ENCODE measurements around the gene SDK1.

SDK1 gene

DNA sequence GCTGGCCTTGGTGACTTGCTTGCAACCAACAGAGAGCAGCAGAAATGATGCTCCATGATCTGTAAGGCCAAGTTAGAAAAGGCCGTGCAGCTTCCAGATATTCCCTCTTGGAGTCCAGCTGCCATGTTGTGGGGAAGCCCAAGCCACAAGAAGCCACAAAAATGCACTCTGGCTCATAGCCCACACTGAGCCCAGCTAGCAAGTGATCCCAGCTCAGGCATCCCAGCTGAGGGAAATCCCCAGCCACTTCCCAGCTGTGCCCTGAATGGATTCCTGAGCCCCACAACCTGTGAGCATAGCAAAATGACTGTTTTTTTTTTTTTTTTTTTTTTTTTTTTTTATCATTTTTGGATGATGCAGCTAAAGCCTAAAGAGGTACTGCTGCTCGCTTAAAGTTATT is 11.1 kb upstream of the SDK1 start:
- peak; percentile 89 for DNase-seq (ENCODE audit: low read depth, low spot score)

DNA sequence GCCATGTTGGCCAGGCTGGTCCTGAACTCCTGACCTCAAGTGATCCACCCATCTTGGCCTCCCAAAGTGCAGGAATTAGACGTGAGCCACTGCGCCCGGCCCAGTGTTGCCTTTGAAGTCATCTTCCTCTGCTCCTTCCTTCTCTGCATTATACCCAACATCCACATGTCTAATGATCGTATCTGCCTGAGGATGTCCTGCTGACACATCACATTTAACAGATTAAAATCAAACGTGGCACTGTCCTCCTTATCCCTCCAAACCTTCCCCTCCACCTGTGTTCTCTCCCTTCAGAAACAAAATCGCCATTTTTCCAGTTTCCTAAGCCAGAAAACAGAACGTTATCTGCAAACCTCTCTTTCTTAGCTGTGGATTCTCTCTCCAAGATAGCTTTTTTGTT is 8.4 kb upstream of the SDK1 start:
- no peak for DNase-seq (ENCODE audit: low read depth, low spot score)

DNA sequence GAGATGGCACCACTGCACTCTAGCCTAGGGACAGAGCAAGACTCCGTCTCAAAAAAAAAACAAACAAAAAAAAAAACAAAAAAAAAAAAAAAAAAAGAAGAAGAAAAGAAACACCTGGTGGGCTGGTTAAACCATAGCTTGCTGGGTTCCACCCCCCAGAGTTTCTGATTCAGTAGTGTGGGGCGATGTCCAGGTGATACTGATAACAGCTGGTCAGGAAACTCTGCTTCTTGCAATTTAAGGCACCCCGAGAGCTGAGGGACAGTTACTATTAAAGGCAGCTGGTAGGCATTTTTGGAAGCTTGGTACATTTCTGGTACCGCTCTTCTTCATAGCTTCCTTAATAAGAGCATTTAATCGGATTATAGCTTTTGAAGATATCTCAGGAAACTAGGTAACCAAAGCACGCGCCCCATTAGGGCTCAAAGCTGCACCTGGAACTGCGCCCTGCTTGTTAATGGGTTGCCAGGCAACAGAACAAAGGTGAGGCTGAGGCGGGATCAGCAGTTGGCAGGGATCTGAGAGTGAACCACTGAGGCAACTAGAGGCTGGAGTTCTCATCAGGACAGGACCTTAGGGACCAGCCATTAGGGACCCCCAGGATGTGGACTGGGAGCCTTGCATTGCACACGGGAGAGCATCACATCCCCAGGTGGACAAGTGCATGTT is 6.5 kb upstream of the SDK1 start:
- DNase-seq (ENCODE audit: low read depth, low spot score), result no peak

DNA sequence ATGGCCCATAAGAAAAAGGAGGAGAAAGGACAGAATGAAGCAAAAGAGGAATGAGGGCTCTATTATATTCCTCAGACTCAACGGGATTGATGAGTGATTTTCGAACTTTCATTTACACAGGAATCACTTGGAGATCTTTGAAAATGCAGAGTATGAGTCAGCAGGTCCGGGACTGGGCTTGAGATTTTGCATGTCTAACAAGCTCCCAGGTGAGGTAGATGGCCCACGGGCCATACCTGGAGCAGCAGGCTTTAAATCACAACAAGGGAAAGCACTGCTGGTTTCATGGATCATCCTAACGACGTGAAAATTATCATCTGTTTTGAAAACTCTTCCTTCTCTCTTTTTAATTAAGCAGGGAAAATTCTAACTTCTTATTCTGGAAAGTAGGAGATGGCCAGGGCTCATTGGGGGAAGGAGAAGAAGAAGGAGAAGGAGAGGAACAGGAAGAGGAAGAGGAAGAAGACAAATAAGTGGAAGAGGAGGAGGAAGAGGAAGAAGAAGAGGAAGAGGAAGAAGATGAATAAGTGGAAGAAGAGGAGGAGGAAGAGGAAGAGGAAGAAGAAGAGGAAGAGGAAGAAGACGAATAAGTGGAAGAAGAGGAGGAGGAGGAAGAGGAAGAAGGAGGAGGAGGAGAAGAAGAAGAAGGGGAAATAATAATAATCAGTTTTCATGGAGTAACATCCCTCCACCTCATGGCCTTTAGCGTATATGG is 3.8 kb upstream of the SDK1 start:
- DNase-seq (ENCODE audit: low read depth, low spot score), result no peak

DNA sequence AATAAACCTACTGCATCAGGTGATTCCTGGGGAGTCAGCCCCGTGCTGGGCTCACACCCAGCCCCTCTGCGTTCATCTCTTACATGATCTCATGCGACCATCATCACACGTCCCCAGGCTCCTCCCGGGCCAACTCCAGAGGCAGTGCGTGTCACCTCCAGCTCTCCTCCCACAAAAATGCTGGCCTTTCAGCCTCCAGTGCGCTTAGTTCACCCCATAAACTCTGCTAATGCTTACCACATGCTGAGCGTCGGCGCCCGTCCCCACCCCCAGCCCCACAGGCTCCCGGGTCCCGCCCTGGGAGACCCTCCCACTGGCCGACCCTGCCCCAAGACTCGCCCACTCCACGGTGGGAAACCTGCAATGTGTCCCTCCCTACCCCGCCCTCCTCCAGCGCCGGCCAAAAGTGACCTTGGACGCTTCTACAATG is 816 bp upstream of the SDK1 start:
- DNase-seq (ENCODE audit: low read depth, low spot score), result peak; percentile 52

DNA sequence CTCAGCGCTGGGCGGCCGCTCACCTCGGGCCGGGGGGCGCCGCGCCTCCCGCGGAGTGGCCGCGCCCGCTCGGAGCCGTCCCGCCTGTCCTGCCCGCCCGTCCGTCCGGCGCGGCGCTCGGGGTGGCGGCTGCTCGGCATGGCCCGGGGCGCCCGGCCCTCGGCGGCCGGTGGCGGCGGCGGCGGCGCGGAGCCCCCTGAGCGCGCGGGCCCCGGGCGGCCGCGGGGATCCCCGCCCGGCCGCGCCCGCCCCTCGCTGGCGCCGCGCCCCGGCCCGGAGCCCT is 338 bp downstream of the SDK1 start:
- DNase-seq (ENCODE audit: low read depth, low spot score), result no peak

DNA sequence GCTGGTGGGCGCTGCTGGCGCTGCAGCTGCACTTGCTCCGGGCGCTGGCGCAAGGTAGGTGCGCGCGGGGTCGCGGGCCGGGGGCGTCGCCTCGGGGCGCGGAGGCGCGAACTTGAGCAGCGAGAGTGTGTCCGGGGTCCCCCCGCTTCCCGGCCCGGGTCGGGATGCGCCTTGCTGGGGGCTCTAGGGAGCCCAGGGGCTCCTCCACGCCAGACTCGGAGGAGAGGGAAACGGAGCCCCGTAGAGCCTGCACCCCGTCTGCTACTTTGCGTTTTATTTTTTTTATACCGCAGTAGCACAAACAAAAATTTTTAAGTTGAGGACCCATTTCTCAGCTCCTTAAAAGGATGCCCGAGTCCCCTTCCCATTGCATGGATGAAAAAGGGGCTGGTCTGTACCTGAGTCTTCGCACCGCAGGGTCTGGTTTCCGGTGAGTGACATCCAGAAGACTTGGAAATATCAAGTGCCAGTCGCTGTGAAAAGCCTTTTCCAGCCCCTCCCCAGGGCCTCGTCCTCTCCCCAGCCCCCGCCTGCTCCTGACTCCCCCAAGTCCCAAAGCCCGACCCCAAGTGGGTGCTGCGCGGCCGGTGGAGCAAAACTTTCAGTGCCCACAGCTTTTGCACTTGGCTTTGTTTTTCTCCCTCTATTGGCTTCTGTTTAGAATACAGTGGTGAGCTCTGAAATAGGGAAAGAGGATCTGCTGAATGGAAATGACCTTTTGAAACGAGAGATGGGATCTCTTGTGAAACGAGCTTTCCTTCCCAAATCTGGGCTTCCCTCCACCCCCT is 973 bp downstream of the SDK1 start:
- DNase-seq (ENCODE audit: low read depth, low spot score), result peak; percentile 67

DNA sequence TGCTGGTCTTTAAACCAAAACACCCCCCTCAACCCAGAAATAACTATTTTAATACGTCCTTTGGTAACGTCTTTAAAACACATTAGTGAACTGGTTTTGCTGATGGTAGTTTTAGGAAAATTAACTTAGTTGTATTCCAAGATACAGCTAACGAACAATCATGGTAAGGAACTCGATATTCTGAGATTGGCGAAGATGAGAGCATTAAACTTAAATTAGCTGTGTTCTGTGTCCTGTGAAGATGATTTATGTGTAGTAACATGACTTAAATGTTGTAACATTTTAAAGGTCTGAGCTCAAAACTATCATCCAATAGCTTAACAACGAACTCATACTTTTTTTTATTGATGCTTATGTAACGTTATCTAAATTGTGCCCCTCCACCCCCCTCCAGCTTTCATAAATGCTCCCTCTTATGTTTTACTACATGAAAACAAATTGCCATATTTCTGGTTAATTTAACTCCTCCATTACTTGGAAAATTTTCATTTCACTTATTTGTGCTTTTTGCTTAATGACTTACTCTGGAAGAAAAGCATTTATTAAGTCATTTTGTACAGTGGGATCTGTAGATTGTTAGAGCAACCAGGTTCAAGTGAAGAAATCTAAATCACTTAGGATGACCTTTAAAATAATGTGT is 1.7 kb downstream of the SDK1 start:
- DNase-seq (ENCODE audit: low read depth, low spot score), result no peak

DNA sequence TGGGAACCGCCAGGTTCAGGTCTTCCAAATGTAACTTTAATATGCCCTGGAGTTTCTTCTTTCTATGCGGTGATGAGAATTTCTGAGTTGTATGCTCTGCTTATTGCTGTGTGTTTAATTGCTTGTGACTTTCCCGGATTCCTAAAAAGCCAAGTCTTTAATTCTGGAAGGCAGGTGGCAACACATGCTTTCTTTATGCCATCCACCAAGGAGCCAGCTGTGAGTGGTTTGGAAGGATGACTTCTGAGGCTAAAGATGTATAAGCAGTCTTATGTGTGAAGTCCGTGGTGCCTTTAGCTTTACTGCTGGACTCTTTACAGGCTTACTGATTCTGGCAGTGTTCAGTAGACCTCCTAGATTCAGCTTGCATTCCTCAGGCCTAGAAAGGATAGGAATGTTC is 3.1 kb downstream of the SDK1 start:
- DNase-seq (ENCODE audit: low read depth, low spot score), result no peak

DNA sequence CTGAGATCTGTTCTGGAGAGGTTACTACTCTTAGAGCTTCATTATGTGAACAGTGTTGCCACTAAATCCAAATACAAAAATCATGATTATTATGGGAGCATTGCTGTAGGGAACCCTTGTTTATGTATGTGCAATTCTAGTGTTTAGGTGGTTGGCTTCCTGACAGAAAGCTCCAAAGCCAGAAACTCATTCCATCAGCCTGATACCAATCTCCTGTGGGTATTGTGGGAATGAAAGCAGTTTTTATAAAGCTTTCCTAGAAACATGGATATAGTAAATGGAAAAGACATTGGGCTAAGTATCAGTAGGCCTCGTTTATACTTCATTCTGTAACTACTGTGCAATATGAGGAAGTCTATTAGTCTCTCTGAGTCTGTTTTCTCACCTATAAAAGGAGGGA is 6.4 kb downstream of the SDK1 start:
- peak; percentile 11 for DNase-seq (ENCODE audit: low read depth, low spot score)

DNA sequence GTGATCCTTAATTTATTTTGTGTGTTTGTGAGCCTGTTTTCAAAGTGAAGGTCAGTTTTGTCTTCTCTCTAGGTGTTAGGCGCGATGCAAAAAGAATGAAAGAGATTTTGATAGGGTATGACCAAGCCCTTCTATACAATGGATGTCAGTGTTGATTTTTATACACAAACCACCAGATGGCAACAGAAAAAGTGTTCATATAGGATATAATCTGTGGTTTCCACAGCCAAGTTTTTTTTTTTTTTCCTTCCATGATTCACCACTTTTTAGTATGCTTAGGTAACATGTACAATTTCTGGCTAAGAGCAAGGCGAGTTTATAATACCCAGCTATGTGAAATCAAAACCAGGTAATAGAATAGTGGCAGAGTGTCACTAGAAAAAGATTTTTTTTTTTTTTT is 8.1 kb downstream of the SDK1 start:
- no peak for DNase-seq (ENCODE audit: low read depth, low spot score)

DNA sequence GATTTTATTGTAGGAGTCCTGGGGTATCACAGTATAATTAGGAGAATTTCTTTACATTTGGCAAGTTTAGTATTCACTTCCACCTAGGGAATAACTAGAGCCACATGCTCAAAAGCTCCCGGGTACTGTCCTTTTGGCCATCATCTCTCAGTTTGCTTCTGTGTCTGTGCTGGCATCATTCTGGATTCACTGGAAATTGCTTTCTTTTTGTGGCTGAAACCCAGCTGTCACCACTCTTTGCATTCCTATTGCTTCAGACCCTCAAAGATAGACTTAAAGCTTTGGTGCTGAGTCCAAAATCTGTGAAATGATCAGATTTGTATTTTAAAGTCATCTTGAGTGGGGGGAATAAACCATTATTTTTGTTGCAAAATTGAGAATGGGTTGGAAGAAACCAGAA is 8.9 kb downstream of the SDK1 start:
- DNase-seq (ENCODE audit: low read depth, low spot score), result no peak

DNA sequence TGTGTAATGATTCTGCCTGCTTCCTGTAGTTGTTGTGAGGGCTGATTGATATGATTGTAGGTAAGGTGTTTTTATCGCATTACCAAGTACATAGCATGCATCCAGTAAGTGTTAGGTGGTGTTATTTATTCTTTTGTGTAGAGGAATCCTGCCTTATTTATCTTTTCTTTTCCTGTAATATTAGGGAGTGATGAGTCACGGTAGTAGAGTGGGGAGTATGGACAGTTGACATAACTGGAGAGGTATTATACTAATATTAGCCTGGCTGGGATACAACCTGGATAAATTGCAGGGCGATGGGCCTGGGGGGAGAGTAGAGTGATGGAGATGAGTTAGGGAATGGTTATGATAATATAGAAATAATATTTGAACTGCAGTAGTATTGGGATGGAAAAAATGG is 9.8 kb downstream of the SDK1 start:
- no peak for DNase-seq (ENCODE audit: low read depth, low spot score)

DNA sequence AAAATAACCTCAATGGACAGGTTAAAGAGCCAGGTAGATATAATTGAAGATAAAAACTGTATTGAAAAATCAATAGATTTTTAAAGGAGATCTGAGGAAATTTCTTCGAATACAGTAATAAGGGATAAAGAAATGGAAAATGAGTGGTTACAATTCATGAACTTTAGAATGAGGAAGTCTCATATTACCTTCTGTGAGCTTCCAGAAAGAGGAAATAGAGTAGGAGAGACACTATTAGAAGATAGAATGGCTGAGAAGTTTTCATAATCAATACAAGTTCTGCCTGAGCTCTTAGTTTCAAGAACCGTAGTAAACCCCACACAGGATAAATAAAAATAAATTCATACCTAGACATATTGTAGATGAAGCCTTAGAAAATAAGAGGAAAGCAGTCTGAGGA is 11.5 kb downstream of the SDK1 start:
- no peak for DNase-seq (ENCODE audit: low read depth, low spot score)

DNA sequence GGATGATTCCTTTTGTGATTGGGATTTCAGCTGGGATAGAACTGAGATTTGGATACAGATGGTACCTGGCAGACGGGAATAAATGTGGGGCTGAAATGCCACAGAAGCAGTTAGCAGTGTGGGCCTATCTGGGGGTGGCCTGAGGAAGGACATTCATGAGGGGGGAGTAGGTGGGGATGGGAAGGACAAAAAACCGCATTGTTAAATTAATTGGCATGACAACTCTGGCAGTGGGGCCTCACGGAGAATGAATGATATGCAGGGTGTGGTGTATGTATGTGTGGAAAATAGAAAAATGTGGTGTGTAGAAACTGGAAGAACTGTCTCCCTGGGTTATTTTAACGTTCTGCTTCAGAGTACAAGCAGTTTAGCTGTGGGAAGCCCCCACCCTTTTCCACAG is 17.8 kb downstream of the SDK1 start:
- no peak for DNase-seq (ENCODE audit: low read depth, low spot score)

DNA sequence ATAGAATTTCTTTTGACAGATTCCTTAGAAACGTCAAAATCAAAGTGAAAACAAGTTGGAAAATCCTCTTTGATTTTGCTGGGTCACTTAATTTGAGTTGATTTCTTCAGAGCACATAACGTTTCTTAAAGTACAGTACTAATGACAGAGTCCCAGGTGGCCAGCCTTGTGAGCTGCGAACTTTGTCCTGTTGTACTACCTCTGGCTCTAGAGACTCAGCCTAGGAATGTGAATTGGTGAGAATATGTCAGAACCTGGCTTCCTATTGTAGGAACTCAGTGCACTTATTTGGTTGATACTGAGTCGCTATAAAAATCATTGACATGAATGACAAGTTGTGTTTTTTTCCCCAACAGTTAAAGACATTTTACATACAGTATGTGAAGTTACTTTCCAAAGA is 20.2 kb downstream of the SDK1 start:
- DNase-seq (ENCODE audit: low read depth, low spot score), result no peak

DNA sequence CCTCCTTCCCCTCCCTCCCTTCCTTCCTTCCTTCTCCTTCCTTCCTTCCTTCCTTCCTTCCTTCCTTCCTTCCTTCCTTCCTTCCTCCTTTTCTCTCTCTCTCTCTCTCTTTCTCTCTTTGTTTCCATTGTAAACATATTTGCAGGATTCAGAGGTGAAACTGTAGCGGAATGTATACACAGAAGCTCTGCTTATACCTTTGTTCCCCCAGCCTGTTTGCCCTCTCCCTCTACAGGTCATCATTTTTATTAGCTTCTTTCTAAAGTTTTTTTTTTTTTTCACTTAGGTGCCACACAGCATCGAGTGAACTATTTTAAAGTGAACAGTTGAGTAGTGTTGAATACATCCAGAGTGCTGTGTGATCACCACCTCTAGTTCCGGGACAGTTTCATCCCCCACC is 20.7 kb downstream of the SDK1 start:
- DNase-seq (ENCODE audit: low read depth, low spot score), result no peak

DNA sequence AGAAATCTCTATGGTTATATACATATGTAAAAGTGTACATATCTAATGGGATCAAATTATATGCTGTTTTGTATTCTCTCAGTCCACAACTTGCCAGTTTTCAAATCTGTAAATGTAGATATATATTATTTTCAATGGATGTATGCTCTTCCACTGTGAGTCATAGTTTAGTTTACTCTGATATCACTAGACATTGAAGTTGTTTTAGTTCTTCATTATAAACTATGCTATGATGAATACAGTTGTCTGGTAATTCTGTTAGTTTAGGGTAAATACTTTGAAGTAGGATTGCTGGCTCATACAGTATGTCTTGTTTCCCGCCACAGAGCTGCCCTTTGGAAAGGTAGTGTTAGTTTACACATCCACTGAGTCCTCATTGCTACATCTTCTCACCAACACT is 25.2 kb downstream of the SDK1 start:
- DNase-seq (ENCODE audit: low read depth, low spot score), result no peak

DNA sequence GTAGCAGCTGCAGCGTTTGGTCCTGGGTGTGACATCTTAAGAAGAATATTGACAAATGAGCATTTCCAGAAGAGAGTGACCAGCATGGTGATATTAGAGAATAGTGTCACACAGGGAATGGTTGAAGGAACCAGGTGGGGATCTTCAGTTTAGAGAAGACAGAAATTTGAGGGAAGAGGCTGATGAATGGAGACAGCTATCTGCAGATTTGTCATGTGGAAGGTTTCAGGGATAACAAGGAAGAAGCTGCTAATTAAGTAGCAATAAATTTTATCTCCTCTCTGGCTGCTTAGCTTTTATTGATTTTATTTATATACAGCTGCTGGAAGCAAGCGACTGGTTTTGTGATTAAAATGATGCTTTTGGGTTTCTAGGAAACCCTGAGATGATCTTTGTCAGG is 26.0 kb downstream of the SDK1 start:
- no peak for DNase-seq (ENCODE audit: low read depth, low spot score)

DNA sequence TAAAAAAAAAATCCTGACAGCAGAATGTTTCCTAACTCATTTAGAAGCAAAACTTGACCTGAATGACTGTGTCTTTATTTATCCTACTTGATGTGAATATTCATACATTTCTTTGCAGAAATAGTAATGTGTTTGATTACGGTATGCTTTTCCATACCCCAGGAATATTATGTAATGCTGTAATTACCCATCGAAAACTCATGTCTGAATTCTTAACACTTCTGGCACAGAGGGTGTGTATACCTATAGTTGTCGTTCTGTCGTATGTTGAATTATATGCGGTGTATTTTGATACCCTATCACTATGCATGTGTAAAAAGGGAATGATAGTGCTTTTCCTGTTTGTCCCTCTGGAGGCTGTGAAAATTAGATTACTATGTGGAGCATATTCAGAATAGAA is 26.6 kb downstream of the SDK1 start:
- no peak for DNase-seq (ENCODE audit: low read depth, low spot score)

DNA sequence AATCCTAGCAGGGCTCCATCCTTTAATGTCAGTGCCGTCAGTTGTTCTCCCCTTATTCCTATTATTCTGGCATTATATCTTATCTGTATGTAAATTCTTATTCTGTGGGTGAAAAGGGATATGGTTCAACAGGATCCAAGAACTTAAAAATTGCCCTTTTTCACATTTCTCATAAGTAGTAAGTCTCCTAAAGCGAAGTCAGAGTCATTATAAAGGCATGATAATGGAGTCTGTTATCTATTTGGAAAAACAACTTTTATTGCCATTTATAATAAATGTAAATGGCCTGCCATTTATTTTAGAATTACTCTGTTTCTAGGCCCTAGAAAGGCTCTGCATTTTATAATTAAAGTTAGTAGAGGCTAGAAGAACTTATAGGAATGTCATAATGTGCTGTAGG is 31.3 kb downstream of the SDK1 start:
- no peak for DNase-seq (ENCODE audit: low read depth, low spot score)

DNA sequence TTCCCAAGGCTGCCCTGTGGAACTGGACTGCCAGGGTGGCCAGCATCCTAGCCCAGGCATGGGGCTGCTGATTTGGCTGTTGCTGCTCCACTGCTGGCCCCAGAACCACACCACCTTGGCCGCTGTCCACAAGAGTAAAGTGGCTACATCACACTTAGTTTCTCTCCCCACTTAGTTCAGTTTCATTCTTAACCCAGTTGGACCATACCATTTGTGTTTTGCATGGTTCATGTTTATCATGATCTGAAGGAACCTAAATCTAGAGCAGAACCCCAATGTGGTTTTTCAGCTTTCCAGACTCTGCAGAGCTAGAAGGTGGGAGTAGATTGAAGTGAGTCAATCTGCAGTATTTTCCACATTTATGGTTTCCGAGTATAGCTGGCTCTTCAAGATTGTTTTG is 32.8 kb downstream of the SDK1 start:
- DNase-seq (ENCODE audit: low read depth, low spot score), result peak; percentile 9

All from astrocyte of the hippocampus (primary cell).